Inflammatory macrophage treated with lipopolysaccharide for 1 hour (primary cell): Measurements from ENCODE around the gene IFRD2.
"Not testable (repeated sequence)": the region's sequence is repeated elsewhere in the genome, so short reads cannot be mapped to it uniquely, and the experiment has no call there.

Source experiments
- DNase-seq, 2 donors: peaks; one replicate each; pipeline ENCODE4 v3.0.0-alpha.2; 2020 to 2022

IFRD2 gene

DNA sequence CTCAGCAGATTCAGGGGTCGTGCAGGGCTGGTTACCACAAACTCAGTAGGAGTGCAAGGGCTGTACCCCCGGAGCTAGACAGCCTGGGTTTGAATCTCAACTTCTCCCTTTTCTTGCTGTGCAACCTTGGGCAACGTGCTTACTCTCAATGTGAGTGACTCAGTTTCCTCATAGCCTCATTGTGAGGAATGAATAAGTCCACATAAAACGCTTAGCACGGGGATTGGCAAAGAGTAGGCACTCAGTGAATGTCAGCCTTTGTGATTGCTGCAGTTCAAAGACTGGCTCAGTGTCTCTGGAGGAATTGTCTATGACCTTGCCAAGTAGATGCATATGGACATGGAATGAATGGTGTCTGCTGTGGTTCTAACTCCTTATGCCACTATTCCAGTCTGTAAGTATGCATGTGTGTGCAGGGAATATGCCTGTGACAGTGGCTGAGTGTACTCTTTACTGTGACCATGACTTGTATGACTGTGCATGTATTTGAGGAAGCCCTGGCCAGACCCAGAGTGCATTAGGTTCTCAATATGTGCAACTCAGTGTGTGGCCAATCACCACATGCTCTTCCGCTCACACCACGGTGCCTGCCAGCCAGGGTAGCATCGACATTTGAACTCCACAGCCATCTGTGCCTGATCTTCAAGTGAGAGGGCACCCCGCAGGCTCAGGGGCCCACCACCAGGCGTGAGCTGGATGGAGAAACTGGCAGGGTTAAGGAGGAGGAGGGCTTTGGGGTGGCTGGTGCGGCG lies 7.9 kb upstream of the IFRD2 start:
- DNase-seq = peak; percentile 74 to 87

DNA sequence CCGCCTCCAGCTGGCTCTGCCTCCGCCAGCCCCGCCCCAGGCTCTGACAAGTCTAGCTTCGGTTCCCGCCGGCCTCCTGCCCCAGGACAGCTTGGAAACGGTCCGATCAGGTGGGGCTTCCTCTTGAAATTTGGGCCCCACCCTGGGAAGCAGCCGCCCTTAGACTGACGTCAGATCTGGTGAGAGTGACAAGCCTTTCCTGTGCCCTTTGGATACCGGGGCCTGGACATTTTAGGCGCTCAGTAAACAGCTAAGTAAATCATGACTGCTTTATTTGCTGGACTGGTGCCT lies 7.4 kb upstream of the IFRD2 start:
- no peak for DNase-seq

DNA sequence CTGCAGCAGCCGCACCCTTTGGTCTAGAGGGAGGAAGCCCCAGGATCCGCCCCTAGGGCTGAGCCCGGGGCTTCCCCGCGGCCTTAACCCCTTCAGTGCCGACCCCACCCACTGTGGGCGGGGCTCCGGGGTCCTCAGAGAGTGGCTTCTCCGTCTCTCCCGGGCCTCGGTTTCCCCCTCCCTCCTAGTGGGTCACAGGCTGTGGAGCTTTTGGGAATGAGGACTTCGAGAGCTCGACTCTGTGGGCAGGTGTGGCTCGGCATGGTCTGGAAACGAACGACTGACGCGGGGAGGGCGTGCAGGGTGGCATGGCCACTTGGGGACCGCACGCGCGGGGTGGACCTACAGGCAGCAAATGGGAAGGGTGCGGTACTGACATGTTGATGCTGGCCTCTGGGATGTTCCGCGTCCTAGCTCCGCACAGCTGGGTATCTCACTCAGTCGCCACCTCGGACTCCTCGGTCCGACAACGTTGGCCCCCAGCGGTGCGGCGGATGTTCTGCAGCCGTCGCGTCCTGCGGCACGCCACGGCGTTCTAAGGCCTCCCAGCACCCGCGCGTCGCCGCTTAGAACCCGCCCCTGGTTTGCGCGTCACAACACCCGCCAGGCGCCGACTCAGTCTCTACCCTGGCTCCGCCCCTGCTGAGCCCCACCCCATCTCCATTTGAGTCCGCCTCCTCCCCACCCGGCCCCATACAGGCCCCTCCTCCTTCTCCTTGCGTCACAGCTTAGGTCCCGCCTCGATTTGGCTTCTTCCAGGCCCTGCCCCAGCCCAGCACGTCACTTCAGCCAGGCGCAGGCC lies 6.8 kb upstream of the IFRD2 start, which contains the start of the genes HYAL3 and NAA80:
Gene HYAL3, minus strand, starts transcription at position 570 of the 802 bp plus-strand sequence. CDS start 3,803 bp downstream, outside the sequence.
Gene NAA80, minus strand, starts transcription at position 570 of the 802 bp plus-strand sequence. CDS start 1,942 bp downstream, outside the sequence.
- DNase-seq = peak; percentile 99 to 100

DNA sequence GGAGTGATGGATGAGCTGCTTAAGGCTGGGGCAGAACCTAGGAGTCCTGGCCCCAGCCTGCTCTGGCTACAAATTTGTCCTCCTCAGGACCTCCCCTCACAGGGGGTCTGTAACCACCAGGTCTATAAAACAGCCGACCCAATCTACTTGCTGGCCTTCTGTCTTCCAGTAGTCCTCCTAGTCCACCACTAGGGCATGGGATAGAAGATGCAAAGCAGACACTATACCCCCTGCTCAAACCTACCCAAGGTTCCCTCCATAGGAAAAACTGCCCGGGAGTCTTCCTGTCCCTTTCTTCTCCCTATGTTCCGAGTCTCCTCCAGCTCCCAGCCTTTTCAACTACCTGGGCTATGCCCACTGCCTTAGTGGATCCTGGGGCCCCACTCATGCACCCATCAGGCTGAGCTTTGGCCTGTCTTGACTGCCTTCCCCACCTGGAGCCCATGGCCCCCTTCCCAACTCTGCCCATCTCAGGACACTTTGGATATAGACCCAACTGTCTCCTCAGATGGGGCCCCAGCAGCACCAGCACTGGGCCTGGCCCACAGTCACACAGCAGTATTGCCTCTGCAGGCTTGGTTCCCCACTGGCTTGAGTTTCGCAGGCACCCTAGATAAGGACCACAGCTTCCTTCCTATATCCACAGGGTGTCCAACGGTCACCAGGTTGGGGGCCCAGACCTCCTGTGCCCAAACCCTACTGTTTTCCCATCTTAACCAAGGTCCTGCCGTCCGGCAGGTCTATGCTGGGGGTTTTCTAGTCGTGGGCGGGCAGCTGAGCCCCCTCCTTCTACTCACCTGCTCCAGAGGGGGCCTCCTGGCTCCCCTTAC lies 5.9 kb upstream of the IFRD2 start:
- DNase-seq = no peak

DNA sequence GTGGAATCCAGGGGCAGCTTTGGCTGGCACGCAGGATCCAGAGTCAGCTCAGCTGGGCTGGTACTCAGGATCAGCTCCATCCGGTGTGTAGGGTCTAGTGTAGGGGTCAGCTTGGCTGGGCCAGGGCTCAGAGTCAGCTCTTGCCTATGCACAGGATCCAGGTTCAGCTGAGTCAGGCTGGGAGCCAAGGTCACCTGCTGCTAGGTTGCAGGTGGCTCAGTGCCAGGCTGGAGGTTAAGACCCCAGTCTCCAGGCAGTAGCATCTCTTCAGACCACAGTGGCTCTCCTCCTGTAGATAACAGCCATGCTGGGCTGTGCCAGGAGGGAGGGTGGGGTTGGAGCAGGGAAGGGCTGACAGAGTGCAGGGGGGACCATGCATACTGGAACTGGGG lies 5.2 kb upstream of the IFRD2 start:
- DNase-seq = no peak

DNA sequence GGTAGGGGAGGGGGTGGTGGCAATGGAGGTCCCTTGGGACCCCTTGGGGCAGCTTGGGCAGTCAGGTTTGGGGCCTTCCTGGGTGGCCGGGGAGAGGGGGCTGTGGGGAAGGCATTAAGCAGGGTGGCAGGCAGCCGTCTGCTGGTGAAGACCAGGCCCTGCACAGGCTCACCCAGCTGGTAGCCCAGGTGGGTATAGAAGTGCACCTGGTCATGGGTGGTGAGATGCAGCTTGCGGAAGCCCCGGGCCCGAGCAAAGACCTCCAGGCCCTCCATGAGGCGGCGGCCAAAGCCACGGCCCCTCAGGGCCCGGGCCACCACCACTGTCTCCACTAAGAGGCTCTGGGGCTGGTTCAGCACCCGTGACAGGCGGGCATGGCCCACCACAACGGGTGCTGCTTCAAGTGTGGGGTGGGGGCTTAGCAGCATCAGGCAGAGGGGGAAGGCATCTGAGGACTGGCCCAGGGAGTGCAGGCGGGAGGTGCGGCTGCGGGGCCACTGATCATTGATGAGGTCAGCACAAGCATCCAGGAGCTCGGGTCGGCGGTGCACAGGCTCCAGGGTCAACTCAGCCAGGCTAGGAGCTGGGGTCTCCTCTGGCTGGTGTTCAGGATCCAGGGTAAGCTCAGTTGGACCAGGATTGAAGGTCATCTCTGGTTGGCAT lies 4.6 kb upstream of the IFRD2 start:
- DNase-seq = no peak

DNA sequence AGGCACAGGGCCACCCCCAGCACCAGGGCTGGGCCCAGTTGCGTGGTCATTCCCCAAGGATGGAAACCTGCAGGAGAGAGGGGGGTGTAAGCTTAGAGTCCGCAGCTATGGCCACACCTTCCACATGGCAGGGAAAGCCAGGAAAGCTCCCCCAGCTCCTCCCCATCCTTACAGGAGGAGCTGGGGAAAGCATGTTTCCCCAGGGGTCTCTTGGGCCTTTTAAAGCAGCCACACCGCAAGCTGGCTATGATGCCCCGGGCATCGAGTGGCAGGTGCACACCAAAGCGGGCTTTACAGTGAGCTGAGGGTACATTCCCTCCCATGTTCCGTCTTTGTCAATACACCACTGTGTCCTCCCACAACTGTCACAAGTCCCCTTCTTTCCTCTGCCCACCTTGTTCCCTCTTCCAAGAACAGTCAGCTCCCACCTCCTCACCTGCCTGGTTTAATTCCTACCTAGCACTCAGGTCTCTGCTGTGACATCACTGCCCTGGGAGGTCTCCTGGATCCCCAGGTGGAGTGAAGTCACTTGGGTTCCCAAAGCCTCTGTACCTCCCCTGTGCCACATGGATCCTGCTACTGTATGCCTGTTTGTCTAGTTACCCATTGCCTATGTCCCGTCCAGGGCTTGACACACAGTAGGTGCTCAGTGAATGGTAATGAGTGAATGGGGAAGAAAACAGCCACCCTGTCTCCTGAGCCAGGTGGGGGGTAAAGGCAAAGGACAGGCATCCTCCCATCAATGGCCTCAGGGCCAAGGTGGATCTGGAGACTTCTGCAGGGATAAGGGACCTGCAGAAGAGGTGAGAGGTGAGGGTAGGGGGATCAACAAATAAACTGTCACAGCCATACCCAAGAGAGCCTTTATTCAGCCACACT lies 3.6 kb upstream of the IFRD2 start:
- DNase-seq = no peak

DNA sequence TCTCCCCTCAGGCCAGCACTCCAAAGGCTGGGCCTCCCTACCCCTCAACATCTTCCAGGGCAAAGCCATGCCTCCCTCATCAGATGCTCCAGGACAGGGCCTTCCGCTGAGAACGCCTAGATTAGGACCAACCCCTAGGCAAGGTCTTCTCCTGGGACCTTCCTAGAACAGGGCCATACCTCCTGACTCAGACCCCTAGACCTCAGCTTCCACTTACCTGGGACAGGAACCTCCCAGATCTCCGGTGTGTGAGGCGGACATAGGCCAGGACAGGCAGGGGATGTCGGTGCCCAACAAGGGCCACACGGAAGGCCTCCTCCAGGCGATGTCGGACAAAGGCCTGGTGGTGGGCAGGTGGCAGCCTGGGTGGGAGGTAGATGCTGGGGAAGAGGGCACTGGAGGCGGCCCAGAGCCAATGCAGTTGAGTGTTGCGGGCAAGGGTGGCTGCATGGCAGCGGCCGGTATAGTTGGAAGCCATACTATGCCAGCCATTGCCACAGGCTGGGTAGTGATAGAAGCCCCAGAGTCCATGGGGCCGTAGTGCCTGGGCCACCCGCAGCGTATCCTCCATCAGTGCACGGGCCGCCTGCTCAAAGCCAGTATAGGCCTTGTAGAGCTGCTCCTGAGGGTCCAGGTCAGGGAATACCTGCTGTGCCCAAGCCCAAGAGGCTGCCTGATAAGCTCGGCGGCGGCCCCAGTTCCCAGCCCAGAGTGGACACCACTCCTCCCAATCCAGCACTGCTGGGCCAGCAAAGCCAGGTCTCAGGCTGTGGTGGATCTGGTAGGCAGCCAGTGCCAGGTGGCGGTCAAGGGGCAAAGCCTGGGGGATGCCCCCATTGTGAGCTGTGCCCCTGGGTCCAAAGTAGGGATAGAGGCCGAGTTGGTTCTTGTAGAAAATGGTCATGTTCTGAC lies 2.5 kb upstream of the IFRD2 start:
- DNase-seq = no peak

DNA sequence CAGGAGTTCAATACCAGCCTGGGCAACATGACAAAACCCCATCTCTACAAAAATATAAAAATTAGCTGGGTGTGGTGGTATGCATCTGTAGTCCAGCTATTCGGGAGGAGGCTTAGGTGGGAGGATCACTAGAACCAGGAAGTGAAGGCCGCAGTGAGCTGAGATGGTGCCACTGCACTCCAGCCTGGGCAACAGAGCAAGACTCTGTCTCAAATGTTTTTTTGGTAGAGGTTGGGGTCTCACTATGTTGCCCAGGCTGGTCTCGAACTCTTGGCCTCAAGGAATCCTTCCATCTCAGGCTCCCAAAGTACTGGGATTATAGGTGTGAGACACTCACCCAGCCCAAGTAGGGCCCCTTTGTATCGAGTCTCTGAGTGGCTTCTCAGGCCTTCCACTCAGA lies 1.9 kb upstream of the IFRD2 start:
- no peak for DNase-seq

DNA sequence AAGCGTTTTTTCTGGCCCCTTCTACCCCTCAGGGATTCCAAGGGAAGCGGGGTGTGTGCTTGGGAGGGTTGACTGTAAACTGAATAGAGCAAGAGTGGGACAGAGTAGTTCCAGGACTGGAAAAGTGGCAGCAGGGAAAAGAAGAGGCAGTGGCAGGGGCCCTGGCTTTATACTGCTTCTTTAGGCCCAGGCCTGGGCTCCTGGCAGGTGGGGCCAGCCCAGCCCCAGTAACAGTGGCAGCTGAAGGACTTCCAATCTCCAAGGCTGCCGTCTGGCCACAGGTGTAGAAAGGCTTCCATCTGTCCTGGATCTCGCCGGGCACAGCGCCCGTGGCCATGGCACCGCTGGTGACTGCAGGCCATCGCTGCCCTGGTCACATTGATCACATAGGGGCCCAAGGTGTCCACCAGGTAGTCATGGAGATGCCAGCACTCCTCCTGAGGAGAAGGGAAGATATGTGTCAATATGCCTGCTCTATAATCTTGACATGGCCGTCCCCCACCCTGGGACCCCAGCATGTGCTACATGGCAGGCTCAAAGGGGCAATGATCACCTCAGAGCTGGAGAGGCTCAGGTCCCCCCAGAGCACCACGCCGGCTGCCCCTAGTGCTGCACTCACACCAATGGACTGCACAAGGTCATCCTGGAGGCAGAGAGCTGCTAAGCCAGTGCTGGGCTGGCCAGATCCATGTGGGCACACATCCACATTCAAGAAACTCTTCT lies 1.0 kb upstream of the IFRD2 start:
- no peak for DNase-seq

DNA sequence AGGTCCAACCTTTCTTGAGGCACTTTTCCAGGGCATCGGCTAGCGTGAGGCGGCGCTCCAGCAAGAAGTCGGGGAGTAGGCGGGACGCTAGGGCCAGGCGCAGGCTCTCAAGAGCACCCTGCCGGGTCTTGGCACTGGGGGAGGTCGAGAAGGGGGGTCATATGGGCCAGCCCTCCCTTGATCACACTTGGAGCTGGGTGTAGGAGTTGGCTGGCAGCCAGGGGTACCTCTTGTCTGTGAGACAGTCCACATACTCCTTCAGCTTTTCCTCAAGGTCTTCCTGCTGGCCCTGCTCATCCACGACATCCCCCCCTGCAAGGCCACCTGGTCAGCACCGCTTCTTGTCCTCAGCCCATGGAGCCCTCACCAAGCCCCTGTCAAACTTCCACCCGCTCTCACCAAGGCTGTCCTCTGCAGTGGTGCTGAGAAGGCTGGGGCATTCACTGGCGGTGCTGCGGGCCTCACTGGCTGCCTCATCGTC lies 2.0 kb downstream of the IFRD2 start:
- no peak for DNase-seq

DNA sequence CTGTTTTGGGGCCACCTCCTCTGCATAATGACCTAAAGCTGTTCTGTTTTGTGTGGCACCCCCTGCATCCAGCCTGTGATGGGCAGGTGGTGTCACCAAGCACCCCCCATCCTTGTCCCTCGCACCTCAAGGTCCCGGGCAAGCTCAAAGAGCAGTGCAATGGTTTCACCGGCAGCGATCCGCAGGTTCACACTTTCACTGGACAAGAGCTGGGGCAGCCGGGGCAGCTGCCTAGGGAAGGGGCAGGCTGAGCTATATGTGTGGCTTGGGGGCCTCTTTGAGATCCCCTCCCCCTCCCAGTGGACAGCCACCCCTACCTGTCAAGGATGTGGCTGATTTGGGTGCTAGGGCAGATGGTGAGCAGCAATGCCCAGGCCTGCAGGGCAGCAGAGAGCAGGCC lies 3.1 kb downstream of the IFRD2 start:
- DNase-seq = no peak

DNA sequence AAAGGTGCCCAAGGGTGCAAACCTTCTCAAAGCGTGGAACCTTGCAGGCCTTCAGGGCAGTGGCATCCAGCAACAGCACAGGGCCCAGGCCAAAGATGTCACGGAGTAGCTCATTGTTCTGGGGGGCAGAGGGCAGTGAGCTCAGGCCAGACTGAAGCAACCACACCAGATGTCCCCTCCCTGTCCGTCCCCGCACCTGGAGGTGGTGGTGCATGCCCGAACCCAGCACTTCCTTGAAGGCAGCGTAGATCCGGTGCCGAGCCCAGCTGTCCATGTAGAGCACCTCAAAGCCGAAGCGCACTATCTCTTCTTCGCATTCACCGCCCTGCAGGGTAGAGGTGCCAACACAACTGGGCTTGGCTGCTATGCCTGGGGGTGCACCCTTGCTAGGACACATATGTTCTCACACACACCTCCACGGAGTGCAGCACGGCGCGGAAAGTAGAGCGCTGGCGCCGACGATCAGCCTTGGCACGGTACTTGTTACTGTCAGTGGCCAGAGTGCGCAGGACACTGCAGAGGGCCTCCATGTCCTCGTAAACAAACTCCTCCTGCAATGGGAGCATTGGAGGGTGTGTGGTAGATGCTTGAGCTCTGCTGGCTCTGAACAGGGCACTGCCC lies 3.7 kb downstream of the IFRD2 start:
- no peak for DNase-seq

DNA sequence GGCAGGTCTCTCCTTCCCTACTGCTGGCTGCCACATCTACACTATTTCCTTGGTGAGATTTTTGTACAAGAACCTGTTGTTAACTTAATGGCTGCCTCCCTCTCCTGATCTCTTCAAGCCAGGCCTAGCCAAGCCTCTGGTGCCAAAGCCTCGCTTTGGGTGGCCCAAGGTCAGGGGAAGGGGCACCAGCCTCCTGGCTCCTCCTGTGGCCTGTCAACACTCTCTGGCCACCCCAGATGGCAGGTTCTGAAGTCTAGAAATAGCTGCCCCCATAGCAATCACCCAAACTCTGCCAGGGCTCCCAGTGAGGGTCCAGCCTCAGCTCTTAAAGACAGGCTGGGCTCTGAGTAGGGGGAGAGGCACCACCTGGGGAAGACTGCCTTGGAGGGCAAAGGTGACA lies 5.0 kb downstream of the IFRD2 start:
- no peak for DNase-seq

DNA sequence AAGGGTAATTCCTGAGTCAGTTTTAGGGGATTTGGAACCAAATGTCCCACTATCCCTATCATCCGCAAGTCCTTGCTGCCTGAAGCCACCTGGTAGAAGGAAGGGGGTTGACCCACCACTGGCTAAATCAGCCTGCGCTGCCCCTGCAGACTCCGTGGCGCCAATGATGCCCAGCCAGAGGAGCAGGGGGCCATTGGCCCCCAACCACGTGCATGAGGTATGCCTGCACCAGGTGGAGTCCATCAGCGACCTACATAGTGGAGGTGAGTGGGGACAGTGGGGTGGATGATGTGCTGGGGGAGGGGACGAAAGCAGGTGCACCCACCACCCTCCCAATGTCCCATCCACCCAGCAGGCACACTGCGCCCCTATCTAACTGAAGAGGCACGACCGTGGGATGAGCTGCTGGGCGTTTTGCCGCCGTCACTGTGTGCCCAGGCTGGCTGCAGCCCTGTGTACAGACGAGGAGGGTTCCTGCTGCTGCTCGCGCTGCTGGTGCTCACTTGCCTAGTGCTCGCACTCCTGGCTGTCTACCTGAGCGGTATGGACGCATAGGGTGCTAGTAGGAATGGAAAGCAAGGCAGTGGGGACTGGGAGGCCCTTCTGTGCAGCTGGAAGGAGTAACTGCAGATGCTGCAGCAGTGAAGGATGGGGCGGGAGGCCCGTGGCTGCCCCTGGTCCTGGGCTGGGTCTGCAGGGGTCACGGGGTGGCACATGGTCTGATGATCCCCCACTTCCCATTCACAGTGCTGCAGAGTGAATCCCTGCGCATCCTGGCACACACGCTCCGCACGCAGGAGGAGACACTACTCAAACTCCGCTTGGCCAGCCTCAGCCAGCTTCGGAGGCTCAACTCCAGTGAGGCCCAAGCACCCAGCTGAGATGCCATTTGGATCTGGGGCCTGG lies 5.7 kb downstream of the IFRD2 start:
- DNase-seq = no peak

DNA sequence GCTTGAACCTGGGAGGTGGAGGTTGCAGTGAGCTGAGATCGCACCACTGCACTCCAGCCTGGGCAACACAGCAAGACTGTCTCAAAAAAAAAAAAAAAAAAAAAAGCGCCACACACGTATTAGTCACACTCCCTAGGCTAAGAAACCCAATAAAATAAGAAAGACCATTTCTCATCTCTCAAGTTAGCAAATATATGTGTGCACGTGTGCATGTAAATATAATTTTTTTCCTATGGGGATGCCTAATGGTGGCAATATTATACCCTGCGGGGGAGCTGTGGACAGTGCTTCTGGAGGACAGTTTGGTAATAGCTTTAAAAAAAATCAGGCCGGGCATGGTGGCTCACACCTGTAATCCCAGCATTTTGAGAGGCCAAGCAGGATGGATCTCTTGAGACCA lies 8.1 kb downstream of the IFRD2 start:
- not testable (repeated sequence) for DNase-seq

DNA sequence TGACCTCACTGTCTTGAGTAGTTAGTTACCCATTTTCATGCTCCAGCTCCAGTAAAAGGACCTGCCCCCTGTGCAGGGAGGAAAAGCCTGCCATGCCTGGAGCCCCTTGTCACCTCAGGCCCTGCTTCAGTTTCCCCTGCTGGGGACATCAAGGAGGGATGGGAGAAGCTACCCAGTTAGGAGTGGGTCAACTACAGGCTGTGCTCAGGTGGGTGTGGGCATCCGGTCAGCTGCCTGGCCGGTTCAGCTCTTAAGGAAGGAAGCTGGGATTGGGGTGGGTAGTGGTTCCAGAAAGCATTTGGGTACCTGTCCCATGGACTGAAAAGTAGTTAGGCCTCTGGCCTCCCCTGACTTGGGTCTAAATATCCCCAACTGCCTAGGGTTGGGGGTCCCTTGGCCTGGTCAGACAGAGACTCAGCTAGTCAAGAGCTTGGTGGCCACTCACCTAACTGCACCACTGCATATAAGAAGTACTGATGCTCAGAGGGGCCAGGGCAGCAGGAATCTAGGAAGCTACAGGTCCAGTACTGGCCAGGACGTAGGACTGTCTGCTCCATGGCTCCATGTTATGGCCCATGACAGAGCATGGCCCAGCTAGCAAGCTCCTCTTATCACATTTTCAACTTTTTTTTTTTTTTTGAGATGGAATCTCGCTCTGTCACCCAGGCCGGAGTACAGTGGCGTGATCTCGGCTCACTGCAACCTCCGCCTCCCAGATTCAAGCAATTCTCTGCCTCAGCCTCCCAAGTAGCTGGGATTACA lies 12.8 kb downstream of the IFRD2 start:
- DNase-seq = no peak

DNA sequence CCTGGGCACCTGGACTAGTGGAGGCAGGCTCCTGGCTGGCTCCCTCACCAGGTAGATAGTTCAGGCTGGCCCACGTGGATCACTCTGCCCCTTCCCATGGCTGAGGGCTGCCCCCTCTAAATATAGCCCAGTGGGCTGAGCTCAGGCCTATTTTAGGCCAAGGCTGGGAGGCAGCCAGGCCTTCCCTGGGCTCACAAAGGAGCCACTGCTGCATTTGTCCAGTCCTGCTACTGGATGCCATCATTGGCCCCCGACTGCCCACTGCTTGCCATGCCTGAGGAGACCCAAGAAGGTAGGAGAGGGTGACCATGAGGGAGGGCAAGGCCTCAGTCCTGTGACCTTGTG lies 13.4 kb downstream of the IFRD2 start, which contains the start of gene LSMEM2:
Gene LSMEM2, plus strand, starts transcription at position 208 of the 345 bp plus-strand sequence. Its CDS starts 27 bp downstream, at position 235.
- DNase-seq = no peak
